C4-2B (cell line): Measurements from ENCODE around the gene IGF2.

ENCODE experiments used
- ZFX ChIP-seq: fragments of 450-650 bp; IDR thresholded peaks from 2 replicates; pipeline ENCODE4 v1.6.1; 2017
- TF ChIP-seq, protein P1 (sequence below): fragments of 450-650 bp; conservative IDR thresholded peaks from 2 replicates; pipeline ENCODE4 v1.5.1; 2017; ENCODE audit warnings: mild to moderate bottlenecking

DNA sequence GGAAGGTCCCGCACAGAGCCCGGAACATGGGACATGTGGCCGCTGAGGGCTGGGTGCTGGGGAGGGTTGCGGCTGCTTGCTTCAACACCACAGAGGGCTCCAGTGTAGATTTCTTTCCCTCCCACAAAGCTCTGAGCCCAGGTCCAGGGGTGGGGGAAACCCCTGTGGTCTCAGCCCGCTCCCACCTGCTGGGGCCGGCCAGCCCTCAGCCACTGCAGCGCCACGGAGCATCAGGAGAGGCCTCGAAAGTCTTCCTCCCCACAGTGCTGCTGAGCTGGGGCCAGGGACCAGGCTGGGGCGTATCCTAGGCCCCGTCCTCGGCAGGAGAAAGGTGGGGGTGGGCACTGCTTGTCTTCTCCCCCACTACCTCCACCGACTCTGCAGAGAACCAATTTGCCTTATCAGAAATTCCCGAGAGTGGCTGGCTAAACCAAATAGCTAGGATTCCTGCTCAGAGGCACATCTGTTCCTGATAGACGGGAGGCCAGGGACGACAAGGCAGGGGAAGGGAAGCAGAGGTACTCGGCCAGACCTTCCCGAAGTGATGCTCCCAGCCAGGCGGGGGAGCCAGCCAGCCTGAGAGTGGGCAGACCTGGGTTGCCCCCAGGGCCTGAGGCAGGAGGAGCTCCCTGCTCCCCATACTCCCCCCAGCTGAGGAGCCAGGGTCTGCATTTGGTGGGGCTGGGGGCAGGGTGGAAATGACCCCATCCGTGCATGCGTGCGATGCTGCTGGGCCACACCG lies 18.7 kb downstream of the IGF2 start:
- TF ChIP-seq, protein P1, sequence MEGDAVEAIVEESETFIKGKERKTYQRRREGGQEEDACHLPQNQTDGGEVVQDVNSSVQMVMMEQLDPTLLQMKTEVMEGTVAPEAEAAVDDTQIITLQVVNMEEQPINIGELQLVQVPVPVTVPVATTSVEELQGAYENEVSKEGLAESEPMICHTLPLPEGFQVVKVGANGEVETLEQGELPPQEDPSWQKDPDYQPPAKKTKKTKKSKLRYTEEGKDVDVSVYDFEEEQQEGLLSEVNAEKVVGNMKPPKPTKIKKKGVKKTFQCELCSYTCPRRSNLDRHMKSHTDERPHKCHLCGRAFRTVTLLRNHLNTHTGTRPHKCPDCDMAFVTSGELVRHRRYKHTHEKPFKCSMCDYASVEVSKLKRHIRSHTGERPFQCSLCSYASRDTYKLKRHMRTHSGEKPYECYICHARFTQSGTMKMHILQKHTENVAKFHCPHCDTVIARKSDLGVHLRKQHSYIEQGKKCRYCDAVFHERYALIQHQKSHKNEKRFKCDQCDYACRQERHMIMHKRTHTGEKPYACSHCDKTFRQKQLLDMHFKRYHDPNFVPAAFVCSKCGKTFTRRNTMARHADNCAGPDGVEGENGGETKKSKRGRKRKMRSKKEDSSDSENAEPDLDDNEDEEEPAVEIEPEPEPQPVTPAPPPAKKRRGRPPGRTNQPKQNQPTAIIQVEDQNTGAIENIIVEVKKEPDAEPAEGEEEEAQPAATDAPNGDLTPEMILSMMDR: no peak
- no peak for TF ChIP-seq ZFX
